Measurements from ENCODE around the gene TLE6. TPM values are rescaled to one million over a fixed set of nuclear protein-coding genes. Genes with fewer than 3 reads are reported as not detected.
"Not testable (repeated sequence)": the region's sequence is repeated elsewhere in the genome, so short reads cannot be mapped to it uniquely, and the experiment has no call there.

TLE6 gene
- total RNA-seq, 6 donors from 2014 or later = 4.1 to 49.2 (median 5.4) TPM

- no peaks in the 10 kb centered on the region for H3K36me3 ChIP-seq
- TF ChIP-seq EP300 (IDR thresholded peaks at IDR 0.05) (no peak), POLR2AphosphoS5 (IDR thresholded peaks at IDR 0.05) (no peak), POLR2A (IDR thresholded peaks at IDR 0.05) (no peak), CTCF (IDR thresholded peaks at IDR 0.05) (no peak)
- H3K27ac ChIP-seq = peak overlapping the region in 3 of 4 donors; percentile 91 to 94 (median 93)
Measured at GRCh38 chr19:3034406-3034655, 57.0 kb downstream of the TLE6 start.

GRCh38 chr19:3034656-3035541, 57.5 kb downstream of the TLE6 start:
- ATAC-seq (ENCODE audit: low FRiP score in 2 of 2) (peak; percentile 1 to 3), DNase-seq (peak in 1 of 2 donors; percentile 49)
- H3K9me3 ChIP-seq = no peaks in the 10 kb centered on the region
- whole genome bisulfite sequencing, 2 donors = 10 to 19% methylated on average over 20 to 28 of the region's 28 CpGs
- peaks cover 17 to 23% (median 20%) of the 10 kb centered on the region in 4 donors for H3K4me1 ChIP-seq
- H3K36me3 ChIP-seq = no peaks in the 10 kb centered on the region
- peak overlapping the region; percentile 79 to 94 (median 92) for H3K27ac ChIP-seq
- H3K27me3 ChIP-seq = no peaks in the 10 kb centered on the region
- TF ChIP-seq POLR2AphosphoS5 (IDR thresholded peaks at IDR 0.05) = no peak
- no peak for TF ChIP-seq POLR2A (IDR thresholded peaks at IDR 0.05)
- TF ChIP-seq EP300 (IDR thresholded peaks at IDR 0.05) = no peak
- TF ChIP-seq CTCF (IDR thresholded peaks at IDR 0.05) = no peak
- H3K4me3 ChIP-seq = peak overlapping the region; percentile 15 to 64 (median 54)

More at GRCh38 chr19:3034406-3034655, 57.0 kb downstream of the TLE6 start:
- no peak overlapping the region for H3K4me3 ChIP-seq
- no peaks in the 10 kb centered on the region for H3K9me3 ChIP-seq
- peaks cover 17 to 28% (median 24%) of the 10 kb centered on the region in 4 donors for H3K4me1 ChIP-seq
- no peaks in the 10 kb centered on the region for H3K27me3 ChIP-seq
- DNase-seq = no peak
- no peak for ATAC-seq (ENCODE audit: low FRiP score in 2 of 2)

DNA sequence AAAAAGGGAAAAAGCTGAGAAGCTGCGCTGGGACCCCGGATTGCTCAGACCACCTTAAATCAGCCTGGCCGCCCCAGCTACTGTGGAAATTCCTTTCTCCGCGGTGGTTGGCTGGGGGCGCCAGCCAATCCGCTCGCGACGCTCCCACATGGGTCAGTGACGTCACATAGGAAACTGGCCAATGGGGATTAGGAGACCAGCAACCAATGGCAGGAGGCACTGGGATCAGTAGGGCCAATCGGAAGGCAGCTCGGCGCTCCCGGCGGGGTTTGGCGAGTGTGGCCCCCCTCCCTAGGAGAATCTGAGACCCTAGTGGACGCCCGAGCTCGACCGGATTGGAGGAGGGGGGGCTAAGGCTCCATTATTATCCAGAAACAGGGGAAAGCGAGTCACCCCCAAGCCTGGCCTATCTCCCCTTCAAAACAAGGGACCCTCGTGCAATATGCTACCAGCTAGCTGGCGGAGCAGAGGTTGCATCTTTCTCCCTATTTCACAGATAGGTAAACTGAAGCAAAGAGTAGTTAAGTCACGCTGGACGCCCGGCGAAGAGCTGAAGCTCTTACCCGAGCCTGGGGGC, 58.3 kb downstream of the TLE6 start:
- ATAC-seq (ENCODE audit: low FRiP score in 2 of 2) (peak; percentile 97), DNase-seq (peak; percentile 95 to 97)
- no peaks in the 10 kb centered on the region for H3K36me3 ChIP-seq
- WGBS, 2 donors = 0% methylated on average over 24 to 29 of the region's 29 CpGs
- no peaks in the 10 kb centered on the region for H3K27me3 ChIP-seq
- H3K27ac ChIP-seq = peak overlapping the region; percentile 79 to 94 (median 92)
- peaks cover 17 to 23% (median 20%) of the 10 kb centered on the region in 4 donors for H3K4me1 ChIP-seq
- TF ChIP-seq EP300 (IDR thresholded peaks at IDR 0.05) (no peak), POLR2A (IDR thresholded peaks at IDR 0.05) (peak in 1 of 4 donors; percentile 53), POLR2AphosphoS5 (IDR thresholded peaks at IDR 0.05) (peak in 1 of 2 donors; percentile 68), CTCF (IDR thresholded peaks at IDR 0.05) (peak in 3 of 6 experiments; percentile 9 to 29 (median 12))
- no peaks in the 10 kb centered on the region for H3K9me3 ChIP-seq
- H3K4me3 ChIP-seq = peak overlapping the region; percentile 50 to 64 (median 60)

GRCh38 chr19:3036119-3036976, 59.0 kb downstream of the TLE6 start:
- Histone ChIP-seq H3K27me3 (no peaks in the 10 kb centered on the region), H3K27ac (peak overlapping the region; percentile 79 to 94 (median 92)), H3K4me3 (peak overlapping the region; percentile 50 to 64 (median 60)), H3K36me3 (no peaks in the 10 kb centered on the region), H3K9me3 (no peaks in the 10 kb centered on the region), H3K4me1 (peaks cover 17 to 23% (median 20%) of the 10 kb centered on the region in 4 donors)
- TF ChIP-seq CTCF (IDR thresholded peaks at IDR 0.05) (peak in 1 of 6 experiments; percentile 20), POLR2A (IDR thresholded peaks at IDR 0.05) (peak in 2 of 4 donors; percentile 24 to 35), POLR2AphosphoS5 (IDR thresholded peaks at IDR 0.05) (peak; percentile 27 to 37), EP300 (IDR thresholded peaks at IDR 0.05) (no peak)
- DNase-seq (peak; percentile 91 to 95), ATAC-seq (ENCODE audit: low FRiP score in 2 of 2) (peak; percentile 91 to 94)
- WGBS, 2 donors = 1 to 3% methylated on average over 6 to 27 of the region's 44 CpGs

GRCh38 chr19:3036977-3037544, 59.7 kb downstream of the TLE6 start:
- not testable (repeated sequence) for DNase-seq; H3K27me3 ChIP-seq; H3K9me3 ChIP-seq; ATAC-seq (ENCODE audit: low FRiP score in 2 of 2); H3K36me3 ChIP-seq
- peak overlapping the region in 1 of 4 donors; percentile 59 for H3K4me3 ChIP-seq
- peak overlapping the region; percentile 79 to 94 (median 92) for H3K27ac ChIP-seq
- peaks cover 17 to 28% (median 20%) of the 10 kb centered on the region in 4 donors for H3K4me1 ChIP-seq
- 63 to 70% methylated on average over 14 of the region's 14 CpGs for WGBS, 2 donors

Measured in upper lobe of left lung (tissue), 6 donors.